ENCODE measurements around the gene NRXN3.

DNA sequence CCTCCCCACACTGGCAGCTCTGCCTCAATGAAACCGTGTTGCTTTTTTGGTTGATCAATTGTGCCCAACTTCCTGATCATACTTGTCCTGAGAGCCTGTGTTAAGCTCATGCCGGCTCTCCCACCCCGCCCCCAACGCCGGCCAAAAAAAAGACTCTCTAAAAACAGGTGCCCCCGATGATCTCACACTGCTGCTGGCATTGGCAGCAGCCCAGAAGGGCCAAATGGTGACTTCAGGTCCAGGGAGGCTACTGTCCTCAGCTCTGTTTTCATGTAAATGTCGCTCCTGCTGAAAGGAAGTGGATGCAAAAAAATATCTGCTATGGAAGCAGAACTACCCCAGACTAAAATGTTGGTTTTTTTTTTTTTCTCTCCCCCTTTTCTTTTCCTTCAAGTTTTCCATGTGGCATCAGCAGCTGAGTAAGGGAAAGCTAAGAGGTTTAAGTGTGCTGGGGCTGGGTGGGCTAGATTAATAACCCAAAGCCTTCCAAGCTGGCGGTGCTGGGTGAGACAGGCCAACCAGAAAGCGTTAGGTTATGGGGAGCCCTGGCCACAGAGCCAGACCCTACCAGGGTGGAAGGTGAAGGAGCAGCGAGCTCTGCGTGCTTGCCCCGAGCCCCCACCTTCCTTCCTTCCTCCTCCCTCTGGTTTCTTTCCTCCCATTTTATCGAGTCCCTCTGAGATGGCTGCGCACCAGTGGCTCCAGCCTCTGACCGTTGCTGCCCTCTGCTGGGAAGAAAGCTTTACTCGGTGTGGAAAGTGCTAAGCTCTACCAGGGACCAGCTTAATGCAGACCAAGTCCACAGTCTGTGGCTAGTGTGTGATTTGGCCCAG is 396.1 kb downstream of the NRXN3 start:
- peak; percentile 93 for TF ChIP-seq CTCF (IDR thresholded peaks at IDR 0.05)
- TF ChIP-seq EZH2 (IDR thresholded peaks at IDR 0.05): no peak
- no peak for TF ChIP-seq EZH2phosphoT487 (IDR thresholded peaks at IDR 0.05)
